Psoas muscle (tissue), 8 donors: ENCODE results near the gene SGSM2. TPM values are rescaled to one million over a fixed set of nuclear protein-coding genes. Genes with fewer than 3 reads are reported as not detected.

Experiments
- ATAC-seq, 4 donors: fragments of 200-7000 bp; cut with Tn5 transposase; one replicate each; pipeline ENCODE4 v1.9.1; 2020; ENCODE audit warnings: moderate library complexity in 3 of 4, mild to moderate bottlenecking in 2 of 4
- DNase-seq, 2 donors: peaks; one replicate each; pipeline ENCODE4 v3.0.0-alpha.2; 2020
- H3K27ac ChIP-seq: fragments of 200-600 bp; one replicate; pipeline ENCODE4 v1.8.0; 2022
- H3K27me3 ChIP-seq, 3 donors: fragments of 200-600 bp in 1 of 3; one replicate each; pipeline versions ENCODE4 v1.6.1 to v1.8.0; 2013 to 2022; ENCODE audit warnings: low read length in 2 of 3, mild to moderate bottlenecking in 2 of 3, moderate library complexity in 1 of 3; ENCODE audit not compliant: insufficient read depth in 3 of 3
- H3K36me3 ChIP-seq, 2 donors: fragments of 200-600 bp in 1 of 2; one replicate each; pipeline versions ENCODE4 v1.6.1 to v1.8.0; 2013 to 2022; ENCODE audit warnings: low read depth in 1 of 2, mild to moderate bottlenecking in 1 of 2, moderate library complexity in 1 of 2; ENCODE audit not compliant: insufficient read depth in 1 of 2
- H3K4me1 ChIP-seq: fragments of 200-600 bp; one replicate; pipeline ENCODE4 v1.8.0; 2022
- H3K4me3 ChIP-seq: fragments of 200-600 bp; one replicate; pipeline ENCODE4 v1.8.0; 2022; ENCODE audit warnings: mild to moderate bottlenecking
- H3K9me3 ChIP-seq: fragments of 200-600 bp; one replicate; pipeline ENCODE4 v1.8.0; 2022
- CTCF ChIP-seq: fragments of 200-600 bp; IDR thresholded peaks from one replicate; pipeline ENCODE4 v1.8.0; 2022; ENCODE audit warnings: antibody characterized with exemption
- WGBS, 3 donors: extraction: QIAGEN DNeasy Blood & Tissue Kit; methylation state at CpG; one replicate each; pipeline versions ENCODE4 v1.1.6 to v1.1.7; 2013; 5-methylcytosine and 5-hydroxymethylcytosine counted together
- intact Hi-C, 2 donors: fragments of 100-400 bp; cut with DNase I; formaldehyde crosslinking; loops; one replicate each; pipeline versions ENCODE4 v1.11.0 to v1.14.2; 2022
- polyA plus RNA-seq, 3 donors: library from polyadenylated mRNA; stranded (reverse); fragments of 200-250 nt; gene quantifications; one replicate each; pipeline ENCODE4 v1.2.3, GENCODE V29; 2013
- total RNA-seq, 4 donors: library from RNA; stranded (reverse); fragmentation: NEBNext Ultra II Directional in 2 of 4; extraction: Animal tissue kit (Norgen Biotek cat#: 25700) in 2 of 4; gene quantifications; one replicate each; pipeline versions ENCODE4 v1.2.1 to v1.2.4, GENCODE V29; 2021 to 2023
- donor health status: healthy with polysubstance abuse.
- donor health status: DM: no; HTN: no; CAD: no; lungs with moderate emphysema.
- donor health status: Bipolar disorder and iron deficiency.
- donor health status: healthy.
- donor health status: DM: yes; HTN: yes; CAD: no.
- donor health status: DM: no; HTN: no; CAD: no.
- donor health status: DM: no; HTN: no; CAD: no.
- donor health status: DM: yes; HTN: yes; CAD: no.

Gene SGSM2
- total and polyA plus RNA-seq, 7 donors: 9.6 to 25.6 (median 13.5) TPM

GRCh38 chr17:2378905-2379304 lies 41.6 kb downstream of the SGSM2 start:
- Histone ChIP-seq H3K27ac (no peak overlapping the region), H3K4me3 (no peak overlapping the region), H3K36me3 (peaks cover 0 to 74% of the 10 kb centered on the region in 2 donors), H3K9me3 (no peaks in the 10 kb centered on the region), H3K4me1 (peaks cover 16% of the 10 kb centered on the region), H3K27me3 (no peaks in the 10 kb centered on the region)
- intact Hi-C loops: no loop called here
- ATAC-seq: no peak
- no peak for DNase-seq
- TF ChIP-seq CTCF: no peak
- 90 to 94% (median 91%) methylated on average over 11 of the region's 11 CpGs for WGBS, 3 donors

- 83 to 85% (median 84%) methylated on average over 22 to 25 of the region's 25 CpGs for WGBS, 3 donors
- H3K27me3 ChIP-seq: no peaks in the 10 kb centered on the region
- no peak overlapping the region for H3K27ac ChIP-seq
- DNase-seq: no peak
- no peaks in the 10 kb centered on the region for H3K9me3 ChIP-seq
- no peak for TF ChIP-seq CTCF
- peaks cover 0 to 68% of the 10 kb centered on the region in 2 donors for H3K36me3 ChIP-seq
- H3K4me1 ChIP-seq: peaks cover 22% of the 10 kb centered on the region
- no peak for ATAC-seq
- H3K4me3 ChIP-seq: no peak overlapping the region
- intact Hi-C loops: no loop called here
Measured at GRCh38 chr17:2379489-2380225, 42.4 kb downstream of the SGSM2 start.

GRCh38 chr17:2380226-2380922 lies 43.1 kb downstream of the SGSM2 start:
- ATAC-seq: no peak
- Histone ChIP-seq H3K9me3 (no peaks in the 10 kb centered on the region), H3K4me1 (peaks cover 29% of the 10 kb centered on the region), H3K4me3 (no peak overlapping the region), H3K27ac (no peak overlapping the region), H3K36me3 (peaks cover 0 to 61% of the 10 kb centered on the region in 2 donors), H3K27me3 (no peaks in the 10 kb centered on the region)
- intact Hi-C loops: no loop called here
- WGBS, 3 donors: 76 to 82% (median 79%) methylated on average over 15 to 16 of the region's 16 CpGs
- TF ChIP-seq CTCF: no peak
- no peak for DNase-seq

GRCh38 chr17:2380950-2381649 lies 43.8 kb downstream of the SGSM2 start:
- Histone ChIP-seq H3K27me3 (no peaks in the 10 kb centered on the region), H3K27ac (no peak overlapping the region), H3K36me3 (peaks cover 0 to 55% of the 10 kb centered on the region in 2 donors), H3K4me1 (peaks cover 34% of the 10 kb centered on the region), H3K9me3 (no peaks in the 10 kb centered on the region), H3K4me3 (no peak overlapping the region)
- WGBS, 3 donors: 80 to 83% (median 81%) methylated on average over 15 of the region's 15 CpGs
- ATAC-seq (no peak), DNase-seq (no peak)
- no peak for TF ChIP-seq CTCF
- intact Hi-C loops: no loop called here
